GM18517 (cell line): Measurements from ENCODE around the gene CEP85.
"Not testable (repeated sequence)": the region's sequence is repeated elsewhere in the genome, so short reads cannot be mapped to it uniquely, and the experiment has no call there.

Experiments used
- ATAC-seq: cut with Tn5 transposase; IDR thresholded peaks from one replicate; pipeline ENCODE4 v1.9.1; 2021; ENCODE audit warnings: mild to moderate bottlenecking, moderate library complexity; ENCODE audit not compliant: unreplicated experiment

CEP85 gene

DNA sequence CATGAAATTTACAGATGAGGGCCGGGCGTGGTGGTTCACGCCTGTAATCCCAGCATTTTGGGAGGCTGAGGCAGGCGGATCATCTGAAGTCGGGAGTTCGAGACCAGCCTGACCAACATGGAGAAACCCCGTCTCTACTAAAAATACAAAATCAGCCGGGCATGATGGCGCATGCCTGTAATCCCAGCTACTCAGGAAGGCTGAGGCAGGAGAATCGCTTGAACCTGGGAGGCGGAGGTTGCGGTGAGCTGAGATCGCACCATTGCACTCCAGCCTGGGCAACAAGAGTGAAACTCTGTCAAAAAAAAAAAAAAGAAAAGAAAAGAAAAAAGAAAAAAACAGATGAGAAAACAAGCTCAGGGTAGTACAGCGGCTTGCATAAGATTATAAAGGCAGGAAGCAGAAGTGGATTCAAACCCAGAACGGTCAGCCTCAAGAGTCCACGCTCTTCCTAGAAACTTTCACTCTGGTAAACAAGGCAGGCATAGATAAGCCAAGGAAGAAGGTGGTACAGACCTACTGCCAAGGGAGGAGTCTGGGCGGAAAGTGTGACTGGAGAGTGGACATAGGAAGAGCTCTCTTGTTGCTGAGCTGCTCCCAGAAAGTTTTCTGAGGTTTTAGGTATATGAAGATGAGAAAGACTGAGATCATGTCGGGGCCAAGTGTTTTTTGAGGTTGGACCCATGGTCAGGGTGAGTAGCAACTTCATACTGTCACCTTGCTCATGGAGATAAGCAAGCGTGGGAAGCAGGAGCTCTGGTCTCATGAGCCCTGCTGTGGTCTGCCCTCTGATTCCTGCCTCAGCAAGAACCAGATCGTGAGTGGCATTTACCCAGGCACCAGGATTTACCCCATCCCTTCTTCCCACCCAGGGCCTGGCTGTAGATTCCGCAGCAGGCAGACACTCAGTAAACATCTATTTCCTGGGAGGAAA lies 74.2 kb downstream of the CEP85 start:
- not testable (repeated sequence) for ATAC-seq

DNA sequence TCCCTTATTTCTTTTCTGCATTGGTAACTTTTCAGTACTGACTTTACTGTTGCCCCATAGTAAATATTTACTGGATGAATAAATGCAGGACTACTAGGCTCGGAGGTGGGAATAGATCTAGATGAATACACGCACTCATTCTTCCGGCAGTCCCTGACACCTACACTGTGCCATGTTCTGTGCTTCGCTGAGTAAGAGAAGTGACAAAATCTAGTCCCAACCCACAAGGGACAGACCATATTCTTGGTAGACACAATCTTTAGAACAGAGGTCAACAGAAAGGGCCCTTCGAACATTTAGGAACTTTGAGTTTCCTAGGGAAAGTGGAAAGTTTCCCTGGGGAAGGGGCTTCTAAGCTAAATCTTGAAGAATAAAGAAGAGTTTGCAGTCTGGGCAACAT lies 80.5 kb downstream of the CEP85 start:
- no peak for ATAC-seq

GRCh38 chr1:26315874-26316850 lies 82.2 kb downstream of the CEP85 start:
- no peak for ATAC-seq

- no peak for ATAC-seq
Measured at GRCh38 chr1:26317146-26317545, 83.1 kb downstream of the CEP85 start.

GRCh38 chr1:26317612-26318337 lies 83.8 kb downstream of the CEP85 start, which contains the start of gene CD52:
Gene CD52, plus strand, starts transcription at chr1:26317958. Its CDS starts 60 bp downstream, at chr1:26318018.
- no peak for ATAC-seq

DNA sequence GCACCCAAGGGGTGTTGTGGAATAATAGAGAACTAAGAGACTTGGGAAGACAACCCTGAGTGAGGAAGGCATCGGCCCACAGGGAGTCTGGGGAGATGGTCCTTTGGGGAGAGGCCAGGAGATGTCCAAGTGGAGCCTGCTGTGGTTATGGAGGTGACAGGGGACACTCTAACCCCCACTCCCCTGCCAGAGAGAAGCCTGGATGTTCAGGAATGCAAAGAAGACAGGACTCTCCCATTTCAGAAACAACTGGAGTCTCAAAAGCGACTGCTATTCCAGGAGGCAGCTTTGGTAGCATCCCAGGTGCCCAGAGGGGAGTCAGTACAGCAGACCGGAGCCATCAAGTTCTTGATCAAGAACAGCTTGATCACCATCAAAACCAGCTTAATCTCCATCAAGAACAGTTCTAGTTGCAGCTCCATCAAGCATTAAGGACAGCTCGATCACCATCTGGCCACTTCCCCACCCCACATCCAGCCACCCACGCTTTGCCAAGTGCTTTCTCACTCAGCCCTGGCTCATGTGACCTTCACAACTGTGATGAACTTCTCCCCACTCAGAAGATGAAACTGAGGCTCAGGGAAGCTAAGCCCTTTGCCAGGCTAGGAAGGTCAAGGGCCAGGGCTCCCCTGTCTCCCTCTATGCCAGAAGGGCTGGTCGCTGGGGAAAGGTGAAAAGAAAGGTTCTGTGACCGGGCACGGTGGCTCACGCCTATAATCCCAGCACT lies 84.5 kb downstream of the CEP85 start:
- ATAC-seq = no peak

- ATAC-seq = no peak
Measured at GRCh38 chr1:26320896-26321295, 86.9 kb downstream of the CEP85 start.

GRCh38 chr1:26321315-26322041 lies 87.5 kb downstream of the CEP85 start:
- ATAC-seq = no peak

- no peak for ATAC-seq
Measured at GRCh38 chr1:26322042-26322331, 88.0 kb downstream of the CEP85 start.

DNA sequence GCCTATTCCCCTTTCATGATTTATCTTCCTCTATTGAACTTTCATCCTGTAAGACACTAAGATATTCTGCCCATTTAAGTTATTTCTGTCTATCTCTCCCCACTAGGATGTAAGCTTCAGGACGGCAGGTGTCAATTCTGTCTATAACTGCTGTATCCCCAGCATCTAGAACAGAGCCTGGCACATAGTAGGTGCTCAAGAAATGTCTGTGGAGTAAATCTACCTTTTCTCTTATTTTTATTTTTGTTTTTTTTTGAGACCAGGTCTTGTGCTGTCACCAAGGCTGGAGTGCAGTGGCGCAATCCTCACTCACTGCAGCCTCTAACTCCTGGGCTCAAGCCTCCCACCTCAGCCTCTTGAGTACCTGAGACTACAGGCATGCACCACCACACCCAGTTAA lies 89.4 kb downstream of the CEP85 start:
- no peak for ATAC-seq

DNA sequence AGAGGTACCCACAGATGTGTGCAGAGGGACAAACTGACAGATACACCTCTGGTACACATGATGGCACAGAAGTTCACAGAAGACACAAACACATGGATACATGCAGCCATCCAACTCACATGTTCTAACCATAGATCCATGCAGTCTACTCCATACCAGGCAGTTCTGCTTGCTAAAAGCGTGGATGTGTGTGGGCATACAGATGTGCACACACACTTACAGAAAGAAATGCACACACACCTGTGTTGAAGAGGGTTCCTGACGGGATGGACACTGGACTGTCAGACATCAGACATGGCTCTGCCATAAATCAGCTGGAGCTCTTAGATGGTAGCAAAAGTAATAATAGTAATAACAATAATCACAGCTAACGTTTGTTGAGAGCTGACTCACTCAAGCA lies 90.5 kb downstream of the CEP85 start:
- ATAC-seq = no peak

- no peak for ATAC-seq
Measured at GRCh38 chr1:26327956-26328362, 94.0 kb downstream of the CEP85 start.
